Esophagus (tissue), 2 donors: Measurements from ENCODE around the gene LRRC10. TPM values are rescaled to one million over a fixed set of nuclear protein-coding genes. Genes with fewer than 3 reads are reported as not detected.
"Not testable (repeated sequence)": the region's sequence is repeated elsewhere in the genome, so short reads cannot be mapped to it uniquely, and the experiment has no call there.

Source experiments
- H3K27ac ChIP-seq, 2 donors: one replicate each; pipeline ENCODE4 v1.5.1; 2013; ENCODE audit warnings: low read depth in 2 of 2, mild to moderate bottlenecking in 2 of 2, inconsistent platforms in 1 of 2, low read length in 1 of 2, moderate library complexity in 1 of 2
- H3K27me3 ChIP-seq, 2 donors: one replicate each; pipeline ENCODE4 v1.6.1; 2013; ENCODE audit warnings: low read length in 2 of 2, control low read depth in 1 of 2, mild to moderate bottlenecking in 1 of 2; ENCODE audit not compliant: insufficient read depth in 2 of 2, control insufficient read depth in 1 of 2
- H3K36me3 ChIP-seq, 2 donors: one replicate each; pipeline ENCODE4 v1.6.1; 2013; ENCODE audit warnings: low read length in 1 of 2; ENCODE audit not compliant: control insufficient read depth in 2 of 2, insufficient read depth in 2 of 2
- H3K4me1 ChIP-seq, 2 donors: one replicate each; pipeline ENCODE4 v1.6.1; 2013; ENCODE audit warnings: low read length in 1 of 2; ENCODE audit not compliant: control insufficient read depth in 2 of 2, insufficient read depth in 2 of 2
- H3K4me3 ChIP-seq, 2 donors: one replicate each; pipeline ENCODE4 v1.5.1; 2013; ENCODE audit warnings: low read length in 2 of 2, mild to moderate bottlenecking in 2 of 2, low read depth in 1 of 2, moderate library complexity in 1 of 2
- H3K9me3 ChIP-seq, 2 donors: one replicate each; pipeline ENCODE4 v1.6.1; 2013; ENCODE audit warnings: mild to moderate bottlenecking in 2 of 2, low read depth in 1 of 2, low read length in 1 of 2, moderate library complexity in 1 of 2; ENCODE audit not compliant: control insufficient read depth in 2 of 2, insufficient read depth in 1 of 2
- WGBS, 2 donors: extraction: QIAGEN DNeasy Blood & Tissue Kit; methylation state at CpG; one replicate each; pipeline ENCODE4 v1.1.7; 2013; 5-methylcytosine and 5-hydroxymethylcytosine counted together
- polyA plus RNA-seq, 2 donors: library from polyadenylated mRNA; stranded (reverse); fragments of 200-250 nt; gene quantifications; one replicate each; pipeline ENCODE4 v1.2.3, GENCODE V29; 2013
- donor health status: healthy with polysubstance abuse.
- donor health status: Bipolar disorder and iron deficiency.

Gene LRRC10
- polyA plus RNA-seq, 2 donors: not detected

GRCh38 chr12:69621551-69621950 lies 10.8 kb upstream of the LRRC10 start:
- no peaks in the 10 kb centered on the region for H3K9me3 ChIP-seq
- H3K36me3 ChIP-seq: no peaks in the 10 kb centered on the region
- WGBS, 2 donors: 77 to 82% methylated on average over 2 of the region's 2 CpGs
- H3K27me3 ChIP-seq: no peaks in the 10 kb centered on the region
- H3K4me1 ChIP-seq: no peaks in the 10 kb centered on the region
- no peak overlapping the region for H3K27ac ChIP-seq
- H3K4me3 ChIP-seq: no peak overlapping the region

GRCh38 chr12:69620921-69621320 lies 10.2 kb upstream of the LRRC10 start:
- no peaks in the 10 kb centered on the region for H3K9me3 ChIP-seq
- H3K27ac ChIP-seq: no peak overlapping the region
- 74 to 84% methylated on average over 2 of the region's 2 CpGs for WGBS, 2 donors
- H3K4me1 ChIP-seq: no peaks in the 10 kb centered on the region
- H3K36me3 ChIP-seq: no peaks in the 10 kb centered on the region
- no peak overlapping the region for H3K4me3 ChIP-seq
- no peaks in the 10 kb centered on the region for H3K27me3 ChIP-seq

- no peak overlapping the region for H3K27ac ChIP-seq
- H3K4me1 ChIP-seq: no peaks in the 10 kb centered on the region
- no peaks in the 10 kb centered on the region for H3K9me3 ChIP-seq
- 70 to 74% methylated on average over 4 of the region's 4 CpGs for WGBS, 2 donors
- no peak overlapping the region for H3K4me3 ChIP-seq
- no peaks in the 10 kb centered on the region for H3K27me3 ChIP-seq
- no peaks in the 10 kb centered on the region for H3K36me3 ChIP-seq
Observed at GRCh38 chr12:69620077-69620476, 9.4 kb upstream of the LRRC10 start.

GRCh38 chr12:69619050-69619449 lies 8.3 kb upstream of the LRRC10 start:
- Histone ChIP-seq H3K9me3 (no peaks in the 10 kb centered on the region), H3K27me3 (no peaks in the 10 kb centered on the region), H3K4me3 (no peak overlapping the region), H3K4me1 (no peaks in the 10 kb centered on the region), H3K27ac (no peak overlapping the region), H3K36me3 (no peaks in the 10 kb centered on the region)
- 71% methylated on average over 6 of the region's 6 CpGs for WGBS, 2 donors

GRCh38 chr12:69616025-69616424 lies 5.3 kb upstream of the LRRC10 start:
- H3K4me3 ChIP-seq: no peak overlapping the region
- H3K27me3 ChIP-seq: no peaks in the 10 kb centered on the region
- H3K36me3 ChIP-seq: no peaks in the 10 kb centered on the region
- no peaks in the 10 kb centered on the region for H3K9me3 ChIP-seq
- no peak overlapping the region for H3K27ac ChIP-seq
- H3K4me1 ChIP-seq: no peaks in the 10 kb centered on the region
- WGBS, 2 donors: 81 to 82% methylated on average over 13 to 14 of the region's 14 CpGs

GRCh38 chr12:69613351-69613750 lies 2.6 kb upstream of the LRRC10 start:
- no peaks in the 10 kb centered on the region for H3K4me1 ChIP-seq
- no peak overlapping the region for H3K27ac ChIP-seq
- no peaks in the 10 kb centered on the region for H3K36me3 ChIP-seq
- H3K27me3 ChIP-seq: no peaks in the 10 kb centered on the region
- no peak overlapping the region for H3K4me3 ChIP-seq
- no peaks in the 10 kb centered on the region for H3K9me3 ChIP-seq

GRCh38 chr12:69610126-69610525 lies 581 bp downstream of the LRRC10 start:
- H3K27ac ChIP-seq: no peak overlapping the region
- H3K27me3 ChIP-seq: no peaks in the 10 kb centered on the region
- no peaks in the 10 kb centered on the region for H3K9me3 ChIP-seq
- 90 to 93% methylated on average over 15 of the region's 15 CpGs for WGBS, 2 donors
- H3K36me3 ChIP-seq: no peaks in the 10 kb centered on the region
- no peak overlapping the region for H3K4me3 ChIP-seq
- no peaks in the 10 kb centered on the region for H3K4me1 ChIP-seq

GRCh38 chr12:69608114-69608513 lies 2.6 kb downstream of the LRRC10 start:
- Histone ChIP-seq H3K36me3 (peaks cover 0 to 2% of the 10 kb centered on the region in 2 donors), H3K27me3 (no peaks in the 10 kb centered on the region), H3K9me3 (no peaks in the 10 kb centered on the region), H3K4me3 (no peak overlapping the region), H3K27ac (no peak overlapping the region), H3K4me1 (no peaks in the 10 kb centered on the region)
- 58 to 63% methylated on average over 2 of the region's 2 CpGs for WGBS, 2 donors

- not testable (repeated sequence) for H3K4me3 ChIP-seq, H3K27me3 ChIP-seq, H3K4me1 ChIP-seq, H3K27ac ChIP-seq, H3K9me3 ChIP-seq
- WGBS, 2 donors: 75 to 83% methylated on average over 2 of the region's 3 CpGs
- H3K36me3 ChIP-seq: peaks cover 6 to 12% of the 10 kb centered on the region in 2 donors
Observed at GRCh38 chr12:69604275-69604674, 6.4 kb downstream of the LRRC10 start.

GRCh38 chr12:69603556-69603955 lies 7.2 kb downstream of the LRRC10 start:
- H3K4me3 ChIP-seq, H3K27ac ChIP-seq, H3K9me3 ChIP-seq, H3K4me1 ChIP-seq, H3K27me3 ChIP-seq: not testable (repeated sequence)
- peaks cover 6 to 12% of the 10 kb centered on the region in 2 donors for H3K36me3 ChIP-seq
- 96 to 100% methylated on average over 5 of the region's 6 CpGs for WGBS, 2 donors
